GM19193 (cell line): ENCODE data around the gene ARHGAP26.

Experiments
- POLR2A ChIP-seq: IDR thresholded peaks from 4 replicates; pipeline ENCODE4 v1.6.1; 2011; ENCODE audit not compliant: insufficient read depth, insufficient read length; ENCODE audit errors: extremely low read depth

Gene ARHGAP26

DNA sequence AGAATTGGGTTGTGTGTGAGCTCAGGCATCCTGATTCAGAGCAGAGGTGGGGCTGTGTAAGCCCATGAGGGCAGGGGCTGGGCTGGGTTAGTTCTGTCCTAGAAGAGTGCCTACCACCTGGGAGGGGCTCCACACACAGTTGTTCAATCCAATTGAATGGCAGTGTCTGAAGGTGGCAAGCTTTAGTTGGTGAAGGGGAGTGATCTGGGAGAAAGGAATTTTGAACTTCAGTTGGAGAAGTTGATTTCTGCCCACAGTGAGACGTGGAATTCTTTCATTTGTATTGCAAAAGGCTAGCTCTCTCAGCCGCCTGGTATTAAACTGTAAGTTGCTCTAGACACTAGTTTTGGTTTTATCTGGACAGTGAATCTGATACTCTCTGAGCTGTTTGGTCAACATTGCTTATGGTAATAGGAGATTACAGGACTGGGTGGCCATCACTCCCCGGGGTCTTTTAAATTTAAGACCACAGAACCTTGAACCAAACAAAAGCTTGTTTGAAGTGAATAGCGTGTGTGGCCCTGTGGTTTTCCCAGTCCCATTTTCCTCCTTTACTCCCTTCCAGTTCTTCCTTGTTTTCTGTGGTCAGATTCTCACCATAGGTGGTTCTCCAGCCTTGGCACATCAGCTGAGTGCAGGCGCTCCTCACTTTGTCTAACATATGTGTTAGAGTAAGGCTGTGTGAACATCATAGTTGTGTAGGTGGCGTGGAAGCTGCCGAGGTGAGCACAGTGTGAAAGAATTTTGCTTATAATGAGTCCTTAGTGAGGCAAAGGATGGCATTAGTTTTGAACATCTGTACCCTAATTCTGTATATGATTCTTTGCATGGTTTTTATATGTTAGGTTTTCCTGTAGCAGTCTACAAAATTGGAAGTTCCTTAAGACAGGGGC, 78.0 kb downstream of the ARHGAP26 start:
- TF ChIP-seq POLR2A: no peak

DNA sequence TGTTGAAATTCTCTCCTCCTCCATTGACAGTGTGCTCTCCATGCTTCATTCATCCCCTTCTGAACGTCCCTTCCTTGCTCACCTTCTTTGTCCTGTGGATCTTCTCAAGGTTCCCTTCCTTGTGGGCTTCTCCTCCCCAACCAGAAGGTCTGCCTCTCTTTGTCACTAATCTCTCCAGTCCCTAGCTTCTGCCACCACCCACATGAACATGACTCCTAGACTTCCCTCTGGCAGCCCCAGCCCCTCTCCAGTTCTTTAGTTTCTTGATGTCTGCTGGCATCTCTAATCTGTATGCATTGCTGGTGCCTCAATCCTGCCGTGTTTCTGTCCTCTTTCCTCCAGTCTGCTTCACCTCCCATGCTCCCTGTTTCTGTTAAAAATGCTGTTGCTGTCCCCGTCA, 79.3 kb downstream of the ARHGAP26 start:
- no peak for TF ChIP-seq POLR2A

DNA sequence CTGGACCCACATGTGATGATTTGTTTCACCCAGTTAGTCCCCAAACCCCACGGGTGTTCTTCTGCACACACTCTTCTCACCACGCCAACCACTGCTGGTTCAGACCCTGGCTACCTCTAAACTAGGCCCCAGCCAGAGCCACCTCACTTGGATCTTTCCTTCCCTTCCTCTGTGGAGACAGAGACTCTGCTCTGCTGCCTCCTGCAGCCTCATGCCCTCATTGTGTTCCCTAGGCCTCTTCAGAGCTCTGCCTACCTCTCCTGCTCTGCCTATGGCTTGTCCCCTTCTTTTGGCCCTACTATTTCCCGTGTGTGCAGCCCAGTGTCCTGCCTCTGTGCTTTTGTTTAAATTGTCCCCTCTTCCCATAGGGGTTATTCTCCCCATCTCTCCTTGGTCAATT, 79.7 kb downstream of the ARHGAP26 start:
- no peak for TF ChIP-seq POLR2A

DNA sequence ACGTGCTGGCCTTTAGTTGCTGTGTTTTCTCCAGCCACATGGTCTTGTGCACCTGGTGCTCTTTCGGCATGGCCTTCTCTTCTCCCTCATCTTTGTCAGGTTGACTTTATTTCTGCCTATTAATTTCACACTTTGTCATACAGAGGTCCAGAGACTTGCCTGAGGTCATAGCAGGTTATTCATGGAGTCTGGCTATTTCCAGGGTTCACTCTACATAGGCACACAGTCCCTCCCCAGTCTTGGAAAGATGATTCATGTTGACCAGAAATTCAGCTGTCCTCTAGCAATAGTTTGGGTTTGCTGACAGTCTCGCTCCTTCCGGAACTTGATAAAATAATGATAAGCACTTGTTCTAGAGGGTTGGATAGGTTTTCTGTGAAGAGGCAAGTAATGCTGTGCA, 81.6 kb downstream of the ARHGAP26 start:
- no peak for TF ChIP-seq POLR2A

DNA sequence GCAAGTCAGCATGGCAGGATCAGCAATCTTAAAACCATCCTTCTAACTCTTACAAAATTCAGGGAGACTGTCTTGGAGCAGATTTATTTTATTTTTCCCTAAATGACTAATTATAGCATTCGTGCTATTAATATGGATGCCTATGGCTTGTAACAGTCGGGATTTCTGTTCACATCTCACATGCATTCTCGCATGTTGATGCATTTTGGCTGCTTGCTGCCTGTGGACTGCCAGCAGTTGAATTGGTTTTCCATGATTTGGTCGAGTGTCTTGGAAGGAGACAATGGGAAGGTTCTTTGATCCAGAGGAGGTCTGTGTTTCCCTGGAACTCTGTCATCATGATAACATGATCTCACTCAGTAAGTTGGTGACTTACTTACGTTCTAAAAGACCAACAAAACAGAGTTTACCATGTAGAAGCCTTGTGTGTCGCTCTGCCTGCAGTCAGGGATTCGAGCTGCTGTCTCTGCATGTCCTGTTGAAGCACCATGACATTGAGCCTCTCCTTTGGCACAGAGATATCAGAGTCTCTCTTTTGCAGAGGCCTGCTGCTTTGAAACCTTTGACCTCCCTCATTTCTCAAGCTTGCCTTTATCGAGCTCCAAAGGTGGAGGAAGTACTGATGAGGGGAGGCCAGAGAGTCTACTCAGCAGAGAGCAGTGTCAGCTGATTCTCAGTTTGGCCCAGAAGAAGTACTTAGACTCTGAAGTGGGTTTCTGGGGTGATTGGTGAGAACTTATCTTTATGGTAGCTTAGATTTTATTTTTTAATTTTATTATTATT, 82.4 kb downstream of the ARHGAP26 start:
- TF ChIP-seq POLR2A: no peak

DNA sequence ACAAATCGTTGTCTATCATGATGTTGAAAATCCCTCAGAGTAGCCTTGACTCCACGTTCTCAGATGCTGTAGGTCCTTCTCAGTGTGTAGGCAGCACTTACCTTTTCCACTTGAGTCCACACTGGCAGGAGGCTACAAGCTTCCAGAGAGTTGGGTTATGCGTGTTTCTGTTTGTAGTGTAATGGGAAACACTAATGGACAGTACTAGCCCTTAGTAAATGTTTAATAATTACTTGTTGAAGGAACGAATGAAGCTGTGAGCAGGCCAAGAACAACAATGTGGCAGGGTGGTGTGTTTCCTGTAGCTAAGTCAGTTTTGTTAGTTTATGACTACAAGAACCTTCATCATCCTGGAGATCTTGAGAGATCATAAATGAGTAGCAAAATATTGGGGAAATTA, 83.5 kb downstream of the ARHGAP26 start:
- TF ChIP-seq POLR2A: no peak

DNA sequence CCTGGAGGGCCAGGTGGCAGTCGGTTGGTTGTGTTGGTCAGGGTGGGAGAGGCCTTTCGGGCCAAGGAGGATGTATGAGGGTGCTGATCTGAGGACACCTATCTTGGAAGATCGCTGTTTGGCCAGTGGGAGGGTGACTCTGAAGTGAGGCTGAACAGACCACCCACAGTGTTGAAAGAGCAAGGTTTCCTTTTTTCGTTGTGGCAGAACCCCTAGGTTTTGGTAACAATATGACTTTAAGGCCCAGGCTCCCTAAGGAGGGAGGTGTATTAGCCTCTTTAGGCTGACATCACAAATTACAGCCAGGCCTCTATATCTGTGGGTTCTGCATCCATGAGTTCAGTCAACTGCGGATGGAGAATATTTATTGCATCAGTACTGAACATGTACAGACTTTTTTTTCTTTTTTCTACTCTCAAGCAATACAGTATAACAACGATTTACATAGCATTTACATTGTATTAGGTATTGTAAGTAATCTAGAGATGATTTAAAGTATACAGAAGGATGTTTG, 86.1 kb downstream of the ARHGAP26 start:
- no peak for TF ChIP-seq POLR2A

DNA sequence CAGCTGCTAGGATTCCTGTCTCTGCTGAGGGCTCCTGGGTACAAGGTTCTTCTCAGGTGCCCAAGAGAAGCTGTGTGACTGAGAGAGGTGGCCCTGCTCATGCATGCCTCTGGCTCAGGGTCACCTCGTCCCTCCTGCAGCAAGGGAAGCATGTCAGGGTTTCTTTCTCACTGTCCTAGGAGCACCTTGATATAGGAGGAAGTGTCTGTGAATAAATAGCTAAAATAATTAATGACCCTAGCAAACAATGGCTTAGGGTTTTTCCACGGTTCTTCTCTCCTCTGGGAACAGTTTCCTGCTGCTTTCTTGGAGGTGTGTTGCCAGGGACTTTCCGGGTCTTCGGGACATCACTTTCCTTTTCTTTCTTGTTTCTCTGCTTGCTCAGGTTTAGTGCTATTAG, 87.2 kb downstream of the ARHGAP26 start:
- TF ChIP-seq POLR2A: no peak

DNA sequence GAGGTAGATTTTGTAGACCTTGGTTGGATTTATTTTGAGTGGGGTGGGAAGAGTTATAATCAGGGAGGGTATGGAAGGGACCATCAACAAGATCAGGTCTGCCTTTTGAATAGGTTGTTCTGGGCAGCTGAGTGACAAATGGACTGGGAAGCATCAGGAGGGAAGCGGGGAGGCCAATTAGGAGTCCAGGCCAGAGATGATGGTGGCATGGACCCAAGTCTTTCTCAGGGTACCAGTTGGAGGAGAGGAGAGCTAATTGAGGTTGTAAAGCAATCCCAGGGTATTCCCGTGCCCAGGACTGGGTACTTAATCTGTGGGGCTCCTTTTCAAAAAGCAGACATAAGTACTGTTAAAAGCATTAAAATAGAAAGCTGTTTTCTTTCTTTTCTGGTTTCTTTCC, 88.9 kb downstream of the ARHGAP26 start:
- no peak for TF ChIP-seq POLR2A

DNA sequence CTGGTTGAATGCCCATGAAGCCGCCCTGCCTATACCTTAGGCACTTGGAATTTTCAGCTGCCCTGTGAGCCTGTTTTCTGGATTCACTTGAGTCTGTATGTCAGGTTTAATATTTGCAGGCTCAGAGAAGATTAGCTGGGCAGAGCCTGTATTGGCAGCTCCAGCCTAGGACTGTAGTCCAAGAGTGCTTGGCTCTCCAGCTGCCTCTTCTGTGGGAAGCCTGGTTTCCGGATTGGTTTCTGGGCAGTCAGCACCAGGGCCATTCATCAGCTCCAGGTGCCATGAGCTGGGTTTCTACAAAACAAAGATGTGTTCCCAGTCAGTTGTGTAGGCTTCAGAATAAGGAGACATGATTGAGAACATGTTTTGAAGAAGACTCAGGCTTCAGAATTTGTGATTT, 90.1 kb downstream of the ARHGAP26 start:
- no peak for TF ChIP-seq POLR2A

DNA sequence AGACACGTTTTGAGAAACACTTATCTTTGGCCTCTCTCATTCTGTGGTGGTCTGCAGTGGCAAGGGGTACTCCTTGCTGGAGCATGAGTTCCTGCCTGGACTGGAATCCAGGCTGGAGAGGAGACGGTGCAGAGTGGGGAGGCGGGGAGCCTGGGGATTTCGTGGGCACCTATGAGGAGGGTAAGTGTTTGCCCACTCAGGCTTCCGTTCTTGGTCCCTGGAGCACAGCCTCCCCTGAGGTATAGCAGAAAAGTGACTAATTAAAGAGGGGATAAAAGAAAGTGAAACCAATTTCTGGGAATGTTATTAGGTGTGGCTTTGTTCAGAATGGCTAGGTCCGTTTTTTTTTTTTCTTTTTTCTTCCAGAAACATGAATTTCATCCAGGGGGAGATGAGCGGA, 90.8 kb downstream of the ARHGAP26 start:
- no peak for TF ChIP-seq POLR2A

DNA sequence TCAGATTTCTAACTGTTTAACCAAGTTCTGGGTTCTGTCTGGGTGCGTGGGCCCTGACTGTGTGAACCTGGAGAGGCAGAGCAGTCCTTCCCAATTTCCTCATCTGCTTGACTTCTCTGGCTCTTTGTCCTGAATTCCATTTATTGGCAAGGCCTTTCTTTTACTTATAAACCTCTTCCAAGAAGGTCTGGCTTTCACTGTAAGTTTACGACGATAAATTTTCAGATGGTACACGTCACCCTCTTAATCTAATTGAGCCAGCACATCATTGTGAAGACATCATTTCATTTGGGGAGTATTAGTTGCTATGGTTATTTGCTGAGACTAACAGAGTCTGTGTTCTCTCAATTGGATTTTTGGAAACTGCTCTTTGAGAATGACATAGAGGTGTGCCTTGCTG, 92.4 kb downstream of the ARHGAP26 start:
- TF ChIP-seq POLR2A: no peak

DNA sequence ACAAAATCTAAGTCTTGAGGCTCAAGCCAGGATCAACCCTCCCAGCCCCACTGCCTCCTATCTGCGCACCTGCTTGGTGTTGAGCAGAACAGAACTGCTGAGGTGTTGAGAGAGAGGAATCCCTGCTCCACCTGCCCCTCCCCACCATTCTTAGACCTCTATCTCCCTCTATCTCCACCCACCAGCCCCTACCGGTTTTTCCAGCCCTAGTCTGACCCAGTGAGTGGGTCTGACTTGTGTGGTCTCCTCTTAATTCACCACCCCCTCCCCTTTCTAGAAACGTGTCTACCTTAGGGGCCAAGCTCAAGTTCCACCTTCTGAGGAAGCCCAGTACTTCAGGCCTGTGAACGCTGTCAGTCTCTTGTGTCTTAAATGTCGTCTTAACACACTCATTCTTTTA, 93.7 kb downstream of the ARHGAP26 start:
- TF ChIP-seq POLR2A: no peak

DNA sequence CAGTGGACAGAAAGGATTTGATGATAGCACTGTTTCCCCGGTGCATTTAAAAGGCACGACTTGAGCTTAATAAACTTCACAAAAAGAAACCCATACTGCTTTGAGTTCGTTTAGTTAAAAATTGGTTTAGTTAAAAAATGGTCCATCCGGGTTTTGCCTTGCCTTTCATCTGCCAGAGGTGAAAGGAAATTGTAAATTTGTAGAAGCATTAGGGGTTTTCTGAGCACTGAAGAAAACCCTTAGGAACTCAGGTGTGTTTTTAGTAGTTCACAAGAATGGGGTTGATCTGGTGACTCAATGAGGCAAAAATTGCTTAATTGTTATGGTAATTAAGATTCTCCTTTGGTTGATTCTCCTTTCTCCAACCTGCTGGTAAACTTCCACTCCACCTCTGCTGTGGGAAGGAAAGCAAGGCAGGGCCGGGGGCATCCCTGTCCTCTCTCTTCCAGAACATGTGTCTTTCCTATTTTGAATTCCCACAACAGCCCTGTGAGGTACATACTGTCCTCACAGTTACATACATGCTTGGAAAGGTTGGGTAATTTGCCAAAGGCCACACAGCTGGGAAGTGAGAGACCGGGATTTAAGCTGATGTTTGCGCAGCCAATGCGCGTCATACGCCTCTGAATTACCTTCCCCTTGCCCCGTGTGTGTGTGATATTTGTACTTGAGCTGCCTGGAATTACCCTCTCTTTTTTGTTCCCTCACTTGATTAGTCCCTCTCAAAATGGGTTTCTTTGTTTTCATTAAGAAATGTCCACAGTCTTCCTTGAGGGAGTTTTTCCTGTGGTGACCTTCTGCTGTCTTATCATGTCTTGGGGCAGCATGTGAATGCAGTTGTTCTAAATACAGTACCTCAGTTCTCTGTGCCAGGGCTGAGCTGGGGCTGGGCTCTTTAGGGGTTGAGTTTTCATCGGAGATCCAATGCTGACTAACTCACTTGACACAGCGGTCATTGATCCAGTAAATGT, 94.4 kb downstream of the ARHGAP26 start:
- TF ChIP-seq POLR2A: no peak

DNA sequence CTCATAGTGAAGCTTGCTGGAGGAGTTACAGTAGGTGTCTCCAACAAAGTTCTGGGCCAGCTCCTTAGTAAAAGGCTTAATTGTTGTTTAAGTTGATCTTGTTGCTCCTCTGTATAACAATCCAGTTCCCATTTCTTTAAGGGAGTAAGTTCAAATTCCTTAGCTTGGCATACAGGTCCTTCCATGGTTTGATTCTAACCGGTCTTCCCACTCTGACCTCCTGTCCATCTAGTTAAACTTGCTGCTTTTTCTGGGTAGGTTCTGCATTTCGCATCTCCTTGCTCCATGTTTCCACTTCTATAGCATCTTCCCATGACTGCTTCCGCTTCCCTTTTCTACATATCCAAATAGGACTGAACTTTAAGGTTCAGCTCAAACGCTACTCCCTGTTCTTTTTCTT, 95.5 kb downstream of the ARHGAP26 start:
- no peak for TF ChIP-seq POLR2A

DNA sequence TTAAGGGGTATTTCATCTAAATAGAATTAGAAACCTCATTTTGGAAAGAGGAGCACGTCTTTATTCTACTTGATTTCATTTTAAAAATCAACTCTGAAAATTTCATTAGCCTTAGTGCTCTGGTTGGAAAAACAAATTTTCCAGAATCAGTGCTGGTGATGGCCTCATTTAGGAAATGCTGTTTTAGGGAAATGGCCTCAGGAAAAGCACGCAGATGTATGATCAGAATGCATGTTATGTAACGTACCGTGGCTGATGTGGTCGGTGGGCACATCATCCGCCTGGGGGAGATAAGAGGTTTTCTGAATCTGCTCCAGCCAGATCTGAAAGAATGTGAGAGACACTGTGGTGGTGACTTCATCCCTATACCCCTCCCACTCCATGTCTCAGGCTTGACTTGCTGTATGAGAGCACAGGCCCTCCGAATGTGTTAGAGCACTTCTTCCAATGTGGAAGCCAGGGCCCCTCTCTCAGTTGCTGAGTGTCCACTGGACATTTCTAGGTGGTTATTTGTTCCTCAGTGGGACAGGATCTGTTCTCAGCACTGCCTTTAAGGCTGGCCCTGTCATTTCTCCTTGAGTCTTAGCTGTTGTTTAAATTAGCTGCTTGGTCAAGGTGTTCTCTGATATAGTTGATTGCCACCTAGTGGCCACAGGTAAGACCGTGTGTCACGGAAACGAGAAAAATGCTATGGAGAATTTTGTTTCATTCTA, 96.5 kb downstream of the ARHGAP26 start:
- no peak for TF ChIP-seq POLR2A
